Common myeloid progenitor, CD34-positive (primary cell): ENCODE results near the gene CTTN.

ENCODE experiments used
- CTCF ChIA-PET: fragments of 350-600 bp; sonication (Branson Sonifier 250); formaldehyde crosslinking; loops from one replicate; lab custom pipeline; 2021; ENCODE audit warnings: antibody characterized with exemption; lab: Charles Lee
- POLR2A ChIA-PET: fragments of 350-600 bp; sonication (Branson Sonifier 250); formaldehyde crosslinking; loops from one replicate; lab custom pipeline; 2021; ENCODE audit warnings: antibody characterized with exemption; lab: Charles Lee
- DNase-seq, 3 donors: peaks; one replicate each; pipeline versions ENCODE4 v3.0.0 to v3.0.0-alpha.2; 2013
- H3K27ac ChIP-seq, 2 experiments: 1 replicate in 1 of 2; 2 replicates in 1 of 2; pipeline ENCODE4 v1.7.0; 2013; ENCODE audit warnings: inconsistent platforms in 2 of 2, low read length in 2 of 2, mild to moderate bottlenecking in 2 of 2, low read depth in 1 of 2, moderate library complexity in 1 of 2; ENCODE audit not compliant: severe bottlenecking in 2 of 2, insufficient read depth in 1 of 2, poor library complexity in 1 of 2
- H3K27me3 ChIP-seq, 5 experiments: replicated peaks in 2 of 5; 1 replicate in 3 of 5; 2 replicates in 2 of 5; pipeline versions ENCODE4 v1.6.1 to v1.7.0; 2013; ENCODE audit warnings: low read length in 4 of 5, mild to moderate bottlenecking in 2 of 5, moderate library complexity in 2 of 5, inconsistent platforms in 1 of 5; ENCODE audit not compliant: insufficient read depth in 5 of 5, control insufficient read depth in 4 of 5
- H3K36me3 ChIP-seq, 4 experiments: 1 replicate in 2 of 4; 2 replicates in 2 of 4; pipeline versions ENCODE4 v1.6.1 to v1.7.0; 2013; ENCODE audit warnings: low read length in 3 of 4, control low read depth in 1 of 4, mild to moderate bottlenecking in 1 of 4; ENCODE audit not compliant: control insufficient read depth in 4 of 4, insufficient read depth in 4 of 4
- H3K4me1 ChIP-seq, 4 experiments: 1 replicate in 3 of 4; 2 replicates in 1 of 4; pipeline versions ENCODE4 v1.6.1 to v1.7.1; 2013; ENCODE audit warnings: low read length in 3 of 4, mild to moderate bottlenecking in 3 of 4, control low read depth in 1 of 4, inconsistent platforms in 1 of 4, moderate library complexity in 1 of 4; ENCODE audit not compliant: control insufficient read depth in 4 of 4, insufficient read depth in 4 of 4; ENCODE audit errors: control extremely low read depth in 1 of 4
- H3K4me3 ChIP-seq, 7 experiments: 1 replicate in 4 of 7; 2 replicates in 3 of 7; pipeline versions ENCODE4 v1.5.1 to v1.7.0; 2013; ENCODE audit warnings: mild to moderate bottlenecking in 7 of 7, low read length in 6 of 7, moderate library complexity in 6 of 7, inconsistent platforms in 2 of 7, low read depth in 2 of 7, control low read depth in 1 of 7; ENCODE audit not compliant: insufficient read depth in 4 of 7, control insufficient read depth in 1 of 7; ENCODE audit errors: extremely low read depth in 1 of 7
- H3K9me3 ChIP-seq, 5 experiments: 1 replicate in 4 of 5; 2 replicates in 1 of 5; pipeline versions ENCODE4 v1.6.1 to v1.7.1; 2013; ENCODE audit warnings: low read length in 4 of 5, mild to moderate bottlenecking in 2 of 5, inconsistent platforms in 1 of 5, low read depth in 1 of 5, moderate library complexity in 1 of 5; ENCODE audit not compliant: control insufficient read depth in 4 of 5, insufficient read depth in 2 of 5; ENCODE audit errors: control extremely low read depth in 1 of 5
- WGBS: methylation state at CpG from one replicate; pipeline ENCODE4 v1.1.5; 2013; ENCODE audit not compliant: insufficient coverage; 5-methylcytosine and 5-hydroxymethylcytosine counted together

Gene CTTN

GRCh38 chr11:70421123-70421522 lies 22.8 kb downstream of the CTTN start:
- CTCF ChIA-PET, result interaction anchor here (1.0 to 1.5 kb wide), 2 partner anchors 16 to 193 kb away, joined by 3 to 4 read pairs; no protein-coding TSS in a partner anchor
- POLR2A ChIA-PET, result no interaction called here
- DNase-seq, result peak; percentile 30 to 66 (median 65)
- Histone ChIP-seq H3K27ac (no peak overlapping the region), H3K9me3 (no peaks in the 10 kb centered on the region), H3K4me1 (peaks cover 0 to 22% (median 13%) of the 10 kb centered on the region in 4 experiments), H3K36me3 (no peaks in the 10 kb centered on the region), H3K4me3 (no peak overlapping the region), H3K27me3 (peaks cover 0 to 5% (median 2%) of the 10 kb centered on the region in 5 experiments)
- 55% methylated on average over 13 of the region's 13 CpGs for WGBS

DNA sequence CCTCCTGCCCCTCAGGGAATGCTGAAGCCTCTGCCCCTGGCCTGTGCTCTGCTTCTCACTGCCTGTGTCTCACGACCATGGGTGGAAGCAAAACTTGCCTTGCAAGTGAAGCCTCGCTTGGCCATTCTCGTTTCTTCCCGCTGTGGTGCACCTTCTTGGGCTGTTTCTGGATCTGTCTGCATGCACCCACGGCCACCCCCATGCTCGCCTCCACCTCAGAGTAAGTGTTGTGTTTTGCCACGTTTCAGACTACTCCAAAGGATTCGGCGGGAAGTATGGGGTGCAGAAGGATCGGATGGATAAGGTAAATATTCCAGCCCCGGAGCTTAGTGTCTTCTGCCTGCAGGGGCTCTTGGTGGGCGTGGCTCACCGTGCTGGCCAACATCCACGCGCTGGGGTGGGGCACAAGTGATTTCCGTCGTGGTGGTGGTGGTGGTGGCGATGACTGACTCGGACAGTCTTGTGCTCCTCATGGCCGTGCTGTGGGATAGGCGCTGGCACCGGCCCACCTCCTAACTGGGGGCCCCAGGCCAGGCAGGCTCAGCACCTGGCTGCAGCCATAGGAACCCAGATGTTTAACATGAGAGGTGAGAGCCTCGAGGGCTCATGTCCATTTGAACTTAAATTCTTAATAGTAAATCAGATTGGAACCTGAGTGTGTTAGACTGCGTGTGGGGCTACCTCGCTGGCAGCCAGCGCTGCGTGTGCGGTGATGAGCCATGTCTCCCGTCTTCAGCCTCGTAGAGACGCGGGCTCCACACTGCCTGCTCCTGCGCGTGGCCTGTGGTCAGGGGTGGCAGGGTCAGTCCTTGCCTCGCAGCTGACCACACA lies 24.6 kb downstream of the CTTN start:
- Histone ChIP-seq H3K4me3 (no peak overlapping the region), H3K36me3 (no peaks in the 10 kb centered on the region), H3K27me3 (peaks cover 0 to 5% (median 2%) of the 10 kb centered on the region in 5 experiments), H3K4me1 (peaks cover 0 to 20% (median 13%) of the 10 kb centered on the region in 4 experiments), H3K9me3 (no peaks in the 10 kb centered on the region), H3K27ac (no peak overlapping the region)
- CTCF ChIA-PET, result interaction anchor here (1.3 kb wide), 1 partner anchor 10 kb away, joined by 4 read pairs; no protein-coding TSS in a partner anchor
- DNase-seq, result no peak
- POLR2A ChIA-PET, result no interaction called here
- WGBS, result over 99% methylated on average over 26 of the region's 35 CpGs

DNA sequence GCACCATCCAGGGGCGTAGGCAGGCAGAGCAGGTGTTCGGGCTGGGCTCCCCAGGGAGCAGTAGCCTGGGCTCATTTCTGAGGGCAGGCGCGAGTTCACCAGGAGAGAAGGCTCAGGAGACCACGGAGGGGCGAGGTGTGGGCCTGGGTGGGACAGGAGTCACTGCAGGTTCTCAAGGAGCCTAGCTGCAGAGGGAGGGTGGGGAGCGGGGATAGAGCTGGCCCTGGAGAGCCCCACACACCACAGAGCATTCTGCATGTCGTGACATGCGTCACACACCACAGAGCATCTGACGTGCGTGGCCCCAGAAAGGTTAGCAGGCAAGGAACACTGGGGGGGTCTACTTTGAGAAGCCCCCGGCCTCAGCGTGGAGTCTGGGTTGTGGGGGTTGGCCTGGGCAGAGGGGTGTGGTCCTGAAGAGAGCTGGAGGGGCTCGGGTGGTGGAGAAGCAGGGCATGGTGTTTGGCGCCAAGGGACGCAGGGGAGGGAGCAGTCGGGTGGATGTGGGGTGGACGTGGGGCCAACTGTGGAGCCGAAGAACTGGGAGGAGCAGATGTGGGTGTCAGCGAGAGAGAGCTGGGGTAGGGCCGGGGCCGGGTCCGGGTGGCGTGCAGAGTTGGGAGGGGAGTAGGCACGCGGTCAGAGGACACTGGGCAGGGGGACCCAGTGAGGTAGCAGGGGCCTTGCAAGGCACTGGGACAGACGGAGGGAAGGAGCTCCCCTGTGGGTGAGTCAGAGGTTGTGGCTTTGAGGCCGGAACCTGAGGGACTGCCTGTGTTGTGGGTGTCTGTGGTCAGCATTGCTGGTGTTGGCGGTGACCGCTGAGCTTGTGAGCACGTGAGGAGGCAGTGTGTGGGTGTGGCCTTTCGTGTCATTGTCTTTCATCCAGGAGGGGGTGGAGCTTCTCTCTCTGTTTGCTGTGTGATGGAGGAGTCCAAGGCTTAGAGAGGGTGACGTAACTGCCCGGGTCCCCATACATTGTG lies 25.5 kb downstream of the CTTN start:
- 71% methylated on average over 31 of the region's 34 CpGs for WGBS
- Histone ChIP-seq H3K36me3 (no peaks in the 10 kb centered on the region), H3K27ac (no peak overlapping the region), H3K9me3 (no peaks in the 10 kb centered on the region), H3K27me3 (peaks cover 0 to 5% (median 2%) of the 10 kb centered on the region in 5 experiments), H3K4me1 (peaks cover 0 to 20% (median 13%) of the 10 kb centered on the region in 4 experiments), H3K4me3 (peak overlapping the region in 1 of 7 experiments; percentile 3)
- CTCF ChIA-PET, result interaction anchor here (0.8 to 1.3 kb wide), 6 partner anchors 9 to 46 kb away, joined by 3 to 5 read pairs (median 4); no protein-coding TSS in a partner anchor
- POLR2A ChIA-PET, result no interaction called here
- DNase-seq, result peak; percentile 67 to 97 (median 95)

DNA sequence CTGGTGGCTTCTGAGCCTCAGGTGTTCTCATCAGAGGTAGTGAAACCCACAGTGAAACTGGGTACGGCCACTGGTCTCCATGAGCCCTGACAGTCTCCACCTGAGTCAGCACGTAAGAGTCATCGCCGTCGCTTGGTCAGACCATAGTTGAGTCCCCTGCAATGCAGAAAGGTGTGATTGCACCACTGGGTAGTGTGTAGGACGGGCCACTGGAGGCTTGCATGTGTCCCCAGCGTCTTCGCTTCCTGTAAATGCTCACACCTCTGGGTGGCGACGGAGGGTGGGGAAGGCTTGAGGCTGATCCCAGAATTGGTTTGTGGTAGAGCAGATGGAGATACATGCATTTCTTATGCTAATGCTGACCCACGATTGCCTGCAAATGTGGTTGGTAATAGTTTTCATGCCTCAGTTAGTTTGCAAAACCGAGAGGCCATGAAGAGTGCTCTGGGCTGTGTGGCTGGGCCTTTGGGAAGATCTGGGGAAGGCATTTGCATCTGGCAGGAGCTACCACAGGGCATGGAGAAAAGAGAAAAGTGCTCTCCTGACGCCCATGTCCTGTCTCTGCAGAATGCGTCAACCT lies 26.5 kb downstream of the CTTN start:
- peaks cover 0 to 5% (median 2%) of the 10 kb centered on the region in 5 experiments for H3K27me3 ChIP-seq
- WGBS, result 94% methylated on average over 14 of the region's 14 CpGs
- POLR2A ChIA-PET, result no interaction called here

DNA sequence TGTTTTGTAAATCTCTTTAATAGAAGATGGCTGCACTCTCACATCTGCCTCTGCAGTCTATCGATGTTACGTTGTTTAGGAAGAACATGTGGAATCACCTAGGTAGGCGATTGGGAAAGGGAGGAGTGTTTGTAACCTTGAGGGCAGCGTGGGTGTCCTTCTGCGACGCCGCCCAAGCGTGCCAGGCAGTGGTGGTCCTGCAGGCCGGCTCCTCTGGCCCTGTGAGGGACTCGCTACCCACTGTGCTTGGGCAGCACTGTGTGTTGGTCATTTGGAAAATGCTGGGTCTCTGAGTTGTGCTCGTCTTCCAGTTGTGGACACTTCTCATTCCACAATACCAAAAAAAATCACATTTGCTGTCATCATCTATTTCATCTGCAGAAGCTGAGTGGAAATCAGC lies 29.1 kb downstream of the CTTN start:
- H3K36me3 ChIP-seq, result no peaks in the 10 kb centered on the region
- CTCF ChIA-PET, result interaction anchor here (1.6 kb wide), 1 partner anchor 9 kb away, joined by 3 read pairs; no protein-coding TSS in a partner anchor
- POLR2A ChIA-PET, result interaction anchor here (0.5 kb wide), 1 partner anchor 53 kb away, joined by 3 read pairs; no protein-coding TSS in a partner anchor
- H3K27ac ChIP-seq, result no peak overlapping the region
- H3K27me3 ChIP-seq, result peaks cover 0 to 5% (median 0%) of the 10 kb centered on the region in 5 experiments
- no peaks in the 10 kb centered on the region for H3K9me3 ChIP-seq
- DNase-seq, result no peak
- peaks cover 0 to 46% (median 28%) of the 10 kb centered on the region in 4 experiments for H3K4me1 ChIP-seq
- H3K4me3 ChIP-seq, result no peak overlapping the region
- 99% methylated on average over 11 of the region's 11 CpGs for WGBS

More for the DNA sequence above, 26.5 kb downstream of the CTTN start:
- H3K27ac ChIP-seq, result no peak overlapping the region
- no peaks in the 10 kb centered on the region for H3K36me3 ChIP-seq
- H3K9me3 ChIP-seq, result no peaks in the 10 kb centered on the region
- peak overlapping the region in 1 of 7 experiments; percentile 3 for H3K4me3 ChIP-seq
- peaks cover 0 to 25% (median 13%) of the 10 kb centered on the region in 4 experiments for H3K4me1 ChIP-seq
- CTCF ChIA-PET, result interaction anchor here (0.9 to 1.3 kb wide), 3 partner anchors 10 to 15 kb away, joined by 4 to 5 read pairs (median 4); no protein-coding TSS in a partner anchor
- no peak for DNase-seq

DNA sequence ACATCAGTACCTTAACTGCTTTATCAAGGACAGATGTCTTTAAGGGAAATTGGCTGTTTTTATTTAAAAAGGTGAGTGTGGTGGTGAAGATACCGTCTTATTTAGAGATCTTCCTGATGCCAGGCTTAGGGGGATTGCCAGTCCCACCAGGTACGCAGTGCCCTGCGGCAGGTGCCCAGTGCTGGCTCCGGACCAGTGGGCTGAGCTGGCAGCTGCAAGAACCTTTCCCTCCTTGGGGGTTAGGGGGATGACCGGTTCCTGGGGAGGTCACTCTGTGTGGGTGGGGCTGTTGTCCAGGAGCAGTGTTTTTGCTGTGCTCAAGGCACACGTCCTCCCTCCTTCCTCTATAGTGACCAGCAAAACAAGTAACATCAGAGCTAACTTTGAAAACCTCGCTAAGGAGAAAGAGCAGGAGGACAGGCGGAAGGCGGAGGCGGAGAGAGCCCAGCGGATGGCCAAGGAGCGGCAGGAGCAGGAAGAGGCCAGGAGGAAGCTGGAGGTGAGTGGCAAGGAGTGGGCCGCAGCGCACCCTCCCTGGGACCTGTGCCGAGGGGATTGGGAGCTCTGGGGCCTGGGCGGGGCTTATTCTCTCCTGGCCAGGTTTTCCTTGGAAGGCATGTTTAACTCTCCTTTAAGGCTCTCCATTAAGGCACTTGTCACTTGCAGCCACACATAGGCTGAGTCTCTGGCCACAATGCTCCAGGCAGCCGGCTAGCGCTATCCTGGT lies 30.5 kb downstream of the CTTN start:
- ChIA-PET POLR2A (no interaction called here), CTCF (interaction anchor here (1.2 kb wide), 1 partner anchor 11 kb away, joined by 5 read pairs; no protein-coding TSS in a partner anchor)
- Histone ChIP-seq H3K4me1 (peaks cover 0 to 44% (median 26%) of the 10 kb centered on the region in 4 experiments), H3K9me3 (no peaks in the 10 kb centered on the region), H3K27me3 (peaks cover 0 to 5% (median 0%) of the 10 kb centered on the region in 5 experiments), H3K36me3 (no peaks in the 10 kb centered on the region), H3K4me3 (no peak overlapping the region), H3K27ac (no peak overlapping the region)
- DNase-seq, result no peak
- WGBS, result 97% methylated on average over 15 of the region's 18 CpGs
